ENCODE data around the gene TDRD7.
"Not testable (repeated sequence)": the region's sequence is repeated elsewhere in the genome, so short reads cannot be mapped to it uniquely, and the experiment has no call there.

TDRD7 gene

GRCh38 chr9:97430316-97431043 is 18.6 kb downstream of the TDRD7 start:
- DNase-seq, result no peak

- no peak for DNase-seq
These were observed 19.1 kb downstream of the TDRD7 start for GRCh38 chr9:97431044-97431441.

- no peak for DNase-seq
These were observed 19.8 kb downstream of the TDRD7 start for GRCh38 chr9:97431549-97432143.

- no peak for DNase-seq
These were observed 25.2 kb downstream of the TDRD7 start for GRCh38 chr9:97437051-97437600.

GRCh38 chr9:97438257-97438656 is 26.4 kb downstream of the TDRD7 start:
- no peak for DNase-seq

- DNase-seq, result no peak
These were observed 26.8 kb downstream of the TDRD7 start for GRCh38 chr9:97438666-97439065.

GRCh38 chr9:97440160-97440559 is 28.3 kb downstream of the TDRD7 start:
- DNase-seq, result no peak

GRCh38 chr9:97441729-97442128 is 29.8 kb downstream of the TDRD7 start:
- DNase-seq, result no peak

GRCh38 chr9:97445119-97445701 is 33.3 kb downstream of the TDRD7 start:
- DNase-seq, result no peak

- no peak for DNase-seq
These were observed 35.1 kb downstream of the TDRD7 start for GRCh38 chr9:97447001-97447400.

- DNase-seq, result not testable (repeated sequence)
These were observed 41.7 kb downstream of the TDRD7 start for GRCh38 chr9:97453573-97453972.

- not testable (repeated sequence) for DNase-seq
These were observed 44.9 kb downstream of the TDRD7 start for GRCh38 chr9:97456841-97457240.

- DNase-seq, result no peak
These were observed 47.4 kb downstream of the TDRD7 start for GRCh38 chr9:97459326-97459725.

- no peak for DNase-seq
These were observed 50.3 kb downstream of the TDRD7 start for GRCh38 chr9:97462159-97462558.

GRCh38 chr9:97462914-97463313 is 51.0 kb downstream of the TDRD7 start:
- no peak for DNase-seq

GRCh38 chr9:97468658-97469448 is 57.0 kb downstream of the TDRD7 start:
- peak; percentile 18 for DNase-seq

- no peak for DNase-seq
These were observed 58.2 kb downstream of the TDRD7 start for GRCh38 chr9:97470076-97470475.

- no peak for DNase-seq
These were observed 61.8 kb downstream of the TDRD7 start for GRCh38 chr9:97473717-97474116.

- no peak for DNase-seq
These were observed 62.6 kb downstream of the TDRD7 start for GRCh38 chr9:97474372-97474925.

- no peak for DNase-seq
These were observed 63.2 kb downstream of the TDRD7 start for GRCh38 chr9:97475059-97475458.

GRCh38 chr9:97478301-97478981 is 66.5 kb downstream of the TDRD7 start:
- DNase-seq, result no peak

GRCh38 chr9:97479496-97480159 is 67.7 kb downstream of the TDRD7 start:
- no peak for DNase-seq

Measured in NCI-H2107 (cell line).